ENCODE results near the gene CFAP20DC. TPM values are rescaled to one million over a fixed set of nuclear protein-coding genes. Genes with fewer than 3 reads are reported as not detected.
"Not testable (repeated sequence)": the region's sequence is repeated elsewhere in the genome, so short reads cannot be mapped to it uniquely, and the experiment has no call there.

Gene CFAP20DC
- total RNA-seq, 1 donor from 2014 or later, result 4.2 TPM

DNA sequence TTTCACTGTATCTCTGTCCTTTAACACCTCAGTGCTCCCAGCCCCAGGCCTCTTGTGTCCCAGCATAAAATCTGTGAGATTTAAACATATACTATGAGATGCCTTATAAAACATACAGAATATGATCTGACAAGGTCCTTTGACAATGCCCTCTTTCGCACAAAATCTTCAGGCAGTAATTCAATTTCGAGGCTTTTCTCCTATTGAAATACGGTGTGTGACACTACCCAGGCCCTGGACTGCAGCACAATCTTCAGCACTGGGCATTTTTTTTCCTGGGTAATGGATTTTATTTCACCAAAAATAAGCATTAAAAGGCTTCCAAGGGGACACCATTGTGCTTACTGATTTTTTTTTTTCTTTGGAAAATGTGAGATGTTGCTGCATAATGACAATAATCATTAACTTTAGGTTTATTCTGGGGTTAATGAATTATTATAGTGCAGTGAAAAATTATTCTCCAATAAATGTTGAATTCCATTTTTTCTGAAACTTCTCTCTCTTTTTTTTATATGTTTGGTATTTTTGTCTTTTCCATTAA is 342.4 kb downstream of the CFAP20DC start:
- Mint-ChIP-seq H3K36me3 (ENCODE audit: low read depth, unreplicated experiment) (no peaks in the 10 kb centered on the region), H3K9me3 (ENCODE audit: unreplicated experiment) (no peaks in the 10 kb centered on the region), H3K4me1 (ENCODE audit: unreplicated experiment) (no peaks in the 10 kb centered on the region), H3K4me3 (ENCODE audit: unreplicated experiment) (no peak overlapping the region), H3K27ac (ENCODE audit: unreplicated experiment) (no peak overlapping the region), H3K27me3 (ENCODE audit: unreplicated experiment) (no peaks in the 10 kb centered on the region)
- TF ChIP-seq, protein P1, sequence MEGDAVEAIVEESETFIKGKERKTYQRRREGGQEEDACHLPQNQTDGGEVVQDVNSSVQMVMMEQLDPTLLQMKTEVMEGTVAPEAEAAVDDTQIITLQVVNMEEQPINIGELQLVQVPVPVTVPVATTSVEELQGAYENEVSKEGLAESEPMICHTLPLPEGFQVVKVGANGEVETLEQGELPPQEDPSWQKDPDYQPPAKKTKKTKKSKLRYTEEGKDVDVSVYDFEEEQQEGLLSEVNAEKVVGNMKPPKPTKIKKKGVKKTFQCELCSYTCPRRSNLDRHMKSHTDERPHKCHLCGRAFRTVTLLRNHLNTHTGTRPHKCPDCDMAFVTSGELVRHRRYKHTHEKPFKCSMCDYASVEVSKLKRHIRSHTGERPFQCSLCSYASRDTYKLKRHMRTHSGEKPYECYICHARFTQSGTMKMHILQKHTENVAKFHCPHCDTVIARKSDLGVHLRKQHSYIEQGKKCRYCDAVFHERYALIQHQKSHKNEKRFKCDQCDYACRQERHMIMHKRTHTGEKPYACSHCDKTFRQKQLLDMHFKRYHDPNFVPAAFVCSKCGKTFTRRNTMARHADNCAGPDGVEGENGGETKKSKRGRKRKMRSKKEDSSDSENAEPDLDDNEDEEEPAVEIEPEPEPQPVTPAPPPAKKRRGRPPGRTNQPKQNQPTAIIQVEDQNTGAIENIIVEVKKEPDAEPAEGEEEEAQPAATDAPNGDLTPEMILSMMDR (IDR thresholded peaks at IDR 0.05; ENCODE audit: unreplicated experiment), result no peak
- DNase-seq (ENCODE audit: low spot score), result no peak

DNA sequence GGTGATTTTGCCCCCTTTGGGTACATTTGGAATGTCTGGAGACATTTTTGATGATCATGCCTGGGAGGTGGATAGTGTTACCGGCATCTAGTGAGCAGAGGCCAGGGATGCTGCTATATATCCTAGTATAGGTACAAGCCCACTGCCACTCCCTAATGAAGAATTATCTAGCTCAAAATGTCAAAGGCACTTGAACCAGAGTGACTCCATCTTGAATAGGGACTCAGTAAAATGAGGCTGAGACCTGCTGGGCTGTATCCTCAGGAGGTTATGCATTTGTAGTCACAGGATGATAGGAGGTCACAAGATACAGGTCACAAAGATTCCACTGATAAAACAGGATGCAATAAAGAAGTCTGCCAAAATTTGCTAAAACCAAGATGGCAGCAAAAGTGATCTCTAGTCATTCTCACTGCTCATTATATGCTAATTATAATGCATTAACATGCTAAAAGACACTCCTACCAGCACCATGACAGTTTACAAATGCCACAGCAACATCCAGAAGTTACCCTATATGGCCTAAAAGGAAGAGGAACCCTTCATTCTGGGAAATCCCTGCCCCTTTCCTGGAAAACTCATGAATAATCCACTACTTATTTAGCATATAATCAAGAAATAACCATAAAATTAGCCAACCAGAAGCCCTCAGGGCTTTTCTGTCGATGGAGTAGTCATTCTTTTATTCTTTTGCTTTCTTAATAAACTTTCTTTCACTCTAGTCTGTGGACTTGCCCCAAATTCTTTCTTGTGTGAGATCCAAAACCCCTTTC is 343.2 kb downstream of the CFAP20DC start:
- Mint-ChIP-seq H3K4me1 (ENCODE audit: unreplicated experiment) (no peaks in the 10 kb centered on the region), H3K36me3 (ENCODE audit: low read depth, unreplicated experiment) (no peaks in the 10 kb centered on the region), H3K27me3 (ENCODE audit: unreplicated experiment) (no peaks in the 10 kb centered on the region), H3K4me3 (ENCODE audit: unreplicated experiment) (no peak overlapping the region), H3K9me3 (ENCODE audit: unreplicated experiment) (no peaks in the 10 kb centered on the region), H3K27ac (ENCODE audit: unreplicated experiment) (no peak overlapping the region)
- no peak for DNase-seq (ENCODE audit: low spot score)
- TF ChIP-seq, protein P1 (IDR thresholded peaks at IDR 0.05; ENCODE audit: unreplicated experiment), result no peak

DNA sequence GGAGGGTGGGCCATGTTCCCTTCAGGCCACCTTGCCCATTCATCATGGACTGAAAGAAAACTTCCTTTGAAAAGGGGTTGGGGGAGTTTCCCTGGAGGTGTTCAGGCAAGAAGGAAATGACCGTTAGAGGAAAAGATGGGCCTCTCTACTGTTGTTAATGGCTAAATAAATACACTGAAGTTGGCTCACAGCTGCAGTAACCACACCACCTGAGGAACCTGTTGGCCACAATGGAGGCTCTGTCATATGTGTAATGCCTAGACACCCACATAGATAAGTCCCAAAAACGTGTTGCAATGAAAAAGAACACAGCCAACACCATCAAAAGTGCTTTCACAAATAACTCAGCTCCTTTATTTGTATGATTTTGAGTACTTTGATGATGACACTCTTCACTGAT is 345.1 kb downstream of the CFAP20DC start:
- TF ChIP-seq, protein P1 (IDR thresholded peaks at IDR 0.05; ENCODE audit: unreplicated experiment), result no peak
- no peak overlapping the region for H3K27ac Mint-ChIP-seq (ENCODE audit: unreplicated experiment)
- DNase-seq (ENCODE audit: low spot score), result no peak
- H3K4me3 Mint-ChIP-seq (ENCODE audit: unreplicated experiment), result no peak overlapping the region
- H3K27me3 Mint-ChIP-seq (ENCODE audit: unreplicated experiment), result peaks cover 5% of the 10 kb centered on the region
- H3K36me3 Mint-ChIP-seq (ENCODE audit: low read depth, unreplicated experiment), result no peaks in the 10 kb centered on the region
- H3K9me3 Mint-ChIP-seq (ENCODE audit: unreplicated experiment), result no peaks in the 10 kb centered on the region
- H3K4me1 Mint-ChIP-seq (ENCODE audit: unreplicated experiment), result no peaks in the 10 kb centered on the region

DNA sequence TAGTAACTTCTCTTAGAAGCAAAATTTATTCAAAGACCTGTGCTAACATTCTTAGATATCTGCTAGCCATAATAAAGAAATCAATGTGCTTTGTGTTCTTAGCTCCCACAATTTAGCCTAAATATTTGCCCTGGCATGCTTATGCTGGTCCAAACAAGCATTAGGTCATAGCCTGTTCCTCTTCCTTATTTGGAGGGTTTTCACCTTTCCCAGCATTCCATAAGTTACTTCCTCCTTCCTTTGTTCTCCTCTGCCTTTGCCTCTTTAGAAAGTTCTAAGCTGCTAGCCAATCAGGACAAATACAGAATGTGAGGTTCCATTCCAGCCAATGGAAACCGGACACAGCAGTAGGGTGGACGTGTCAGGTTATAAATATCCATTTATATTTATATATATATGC is 345.5 kb downstream of the CFAP20DC start:
- not testable (repeated sequence) for H3K4me1 Mint-ChIP-seq (ENCODE audit: unreplicated experiment); H3K27ac Mint-ChIP-seq (ENCODE audit: unreplicated experiment); H3K27me3 Mint-ChIP-seq (ENCODE audit: unreplicated experiment); H3K4me3 Mint-ChIP-seq (ENCODE audit: unreplicated experiment); H3K9me3 Mint-ChIP-seq (ENCODE audit: unreplicated experiment); DNase-seq (ENCODE audit: low spot score); H3K36me3 Mint-ChIP-seq (ENCODE audit: low read depth, unreplicated experiment)

DNA sequence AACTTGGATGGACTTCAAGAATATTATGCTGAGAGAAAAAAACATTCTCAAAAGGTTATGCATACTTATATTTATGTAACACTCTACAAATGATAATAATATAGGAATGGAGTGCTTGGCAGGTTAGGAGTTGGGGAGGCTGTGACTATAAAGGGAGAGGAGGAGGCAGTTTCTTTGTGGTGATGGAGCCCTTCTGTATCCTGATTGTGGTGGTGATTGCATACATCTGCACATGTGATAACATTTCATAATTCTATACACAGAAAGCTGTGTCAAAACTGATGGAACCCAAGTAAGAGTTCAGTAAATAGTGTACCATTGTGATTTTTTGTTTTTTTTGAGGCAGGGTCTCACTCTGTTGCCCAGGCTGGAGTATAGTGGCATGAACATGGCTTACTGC is 351.6 kb downstream of the CFAP20DC start:
- H3K4me1 Mint-ChIP-seq (ENCODE audit: unreplicated experiment), result no peaks in the 10 kb centered on the region
- peaks cover 5% of the 10 kb centered on the region for H3K27me3 Mint-ChIP-seq (ENCODE audit: unreplicated experiment)
- no peak overlapping the region for H3K27ac Mint-ChIP-seq (ENCODE audit: unreplicated experiment)
- peaks cover 5% of the 10 kb centered on the region for H3K9me3 Mint-ChIP-seq (ENCODE audit: unreplicated experiment)
- DNase-seq (ENCODE audit: low spot score), result no peak
- H3K36me3 Mint-ChIP-seq (ENCODE audit: low read depth, unreplicated experiment), result peaks cover 5% of the 10 kb centered on the region
- H3K4me3 Mint-ChIP-seq (ENCODE audit: unreplicated experiment), result no peak overlapping the region
- TF ChIP-seq, protein P1 (IDR thresholded peaks at IDR 0.05; ENCODE audit: unreplicated experiment), result no peak
